H1 (cell line): ENCODE measurements around the gene AP1S3. TPM values are rescaled to one million over a fixed set of nuclear protein-coding genes. Genes with fewer than 3 reads are reported as not detected.

Experiments used
- CTCF ChIA-PET: fragments of 300-600 bp; sonication (Branson Sonifier 250); formaldehyde crosslinking; loops from one replicate; lab custom pipeline; 2021; ENCODE audit not compliant: partially characterized antibody; lab: Charles Lee
- POLR2A ChIA-PET: fragments of 300-600 bp; sonication (Branson Sonifier 250); formaldehyde crosslinking; loops from one replicate; lab custom pipeline; 2021; ENCODE audit warnings: inconsistent platforms; ENCODE audit not compliant: partially characterized antibody; lab: Charles Lee
- DNase-seq, 2 experiments: peaks; one replicate each; pipeline versions ENCODE4 v3.0.0 to v3.0.0-alpha.2; 2010 to 2022; ENCODE audit warnings: low spot score in 2 of 2, low read depth in 1 of 2, mixed read lengths in 1 of 2
- FAIRE-seq: peaks from 2 replicates; lab custom pipeline; 2011; peaks lifted over from hg19 to GRCh38; lab: Jason Lieb, UNC
- H2AFZ ChIP-seq: 2 replicates; pipeline ENCODE4 v1.8.1; 2012; ENCODE audit warnings: low read length, inconsistent platforms
- H2AK5ac ChIP-seq: 2 replicates; pipeline ENCODE4 v1.6.1; 2013; ENCODE audit warnings: low read depth, low read length
- H2BK120ac ChIP-seq: replicated peaks from 2 replicates; pipeline ENCODE3; 2013; ENCODE audit warnings: low read depth, low read length, inconsistent platforms
- H2BK12ac ChIP-seq: 2 replicates; pipeline ENCODE4 v1.6.1; 2013; ENCODE audit warnings: low read depth, low read length
- H2BK15ac ChIP-seq: 2 replicates; pipeline ENCODE4 v1.6.1; 2013; ENCODE audit warnings: low read length
- H2BK20ac ChIP-seq: 2 replicates; pipeline ENCODE4 v1.6.1; 2013; ENCODE audit warnings: low read length
- H2BK5ac ChIP-seq: 2 replicates; pipeline ENCODE4 v1.6.1; 2013; ENCODE audit warnings: low read depth, low read length
- H3K14ac ChIP-seq: 2 replicates; pipeline ENCODE4 v1.6.1; 2013; ENCODE audit warnings: inconsistent platforms; ENCODE audit not compliant: insufficient read length
- H3K18ac ChIP-seq: 2 replicates; pipeline ENCODE4 v1.6.1; 2013; ENCODE audit warnings: low read length; ENCODE audit errors: extremely low read depth
- H3K23ac ChIP-seq: 2 replicates; pipeline ENCODE4 v1.6.1; 2013; ENCODE audit warnings: inconsistent platforms; ENCODE audit not compliant: insufficient read length
- H3K23me2 ChIP-seq: 2 replicates; pipeline ENCODE4 v1.6.1; 2013; ENCODE audit warnings: low read depth, low read length
- H3K27ac ChIP-seq: 2 replicates; pipeline ENCODE4 v1.6.1; 2011; ENCODE audit warnings: low read depth, low read length, inconsistent platforms
- H3K27me3 ChIP-seq, 4 experiments: replicated peaks in 1 of 4; 1 replicate in 1 of 4; 2 replicates in 3 of 4; pipeline versions ENCODE4 v1.6.1 to v1.8.1; 2011 to 2013; ENCODE audit warnings: low read length in 3 of 4, mild to moderate bottlenecking in 3 of 4, inconsistent platforms in 2 of 4, mixed read lengths in 2 of 4, moderate library complexity in 1 of 4; ENCODE audit not compliant: control insufficient read depth in 3 of 4, insufficient read depth in 3 of 4; ENCODE audit errors: extremely low read depth in 1 of 4
- H3K36me3 ChIP-seq, 4 experiments: 2 replicates each; pipeline versions ENCODE4 v1.6.1 to v1.8.1; 2011 to 2013; ENCODE audit warnings: mild to moderate bottlenecking in 4 of 4, low read length in 3 of 4, moderate library complexity in 2 of 4, control low read depth in 1 of 4, inconsistent platforms in 1 of 4; ENCODE audit not compliant: insufficient read depth in 4 of 4, control insufficient read depth in 2 of 4
- H3K4ac ChIP-seq: replicated peaks from 2 replicates; pipeline ENCODE3; 2013; ENCODE audit warnings: low read length, low read depth, mixed read lengths, inconsistent platforms; ENCODE audit not compliant: insufficient read length
- H3K4me1 ChIP-seq, 4 experiments: replicated peaks in 1 of 4; 1 replicate in 1 of 4; 2 replicates in 3 of 4; pipeline versions ENCODE4 v1.6.1 to v1.8.1; 2011 to 2013; ENCODE audit warnings: low read length in 3 of 4, inconsistent platforms in 2 of 4, mixed read lengths in 1 of 4; ENCODE audit not compliant: insufficient read depth in 4 of 4, control insufficient read depth in 3 of 4
- H3K4me2 ChIP-seq, 2 experiments: 2 replicates each; pipeline versions ENCODE4 v1.6.1 to v1.8.1; 2011 to 2013; ENCODE audit warnings: low read depth in 2 of 2, low read length in 2 of 2, control low read depth in 1 of 2, inconsistent platforms in 1 of 2, mild to moderate bottlenecking in 1 of 2; ENCODE audit not compliant: insufficient read depth in 1 of 2
- H3K4me3 ChIP-seq, 4 experiments: fragments of 200-600, 300-600 bp in 1 of 4; sonication (generic), shearing (Covaris generic), sonication (Bioruptor Twin) in 1 of 4; 2 replicates each; pipeline versions ENCODE4 v1.5.1 to v1.8.1; 2011 to 2016; ENCODE audit warnings: low read length in 4 of 4, low read depth in 3 of 4, control low read depth in 2 of 4, inconsistent platforms in 2 of 4, mild to moderate bottlenecking in 2 of 4, mixed read lengths in 1 of 4, moderate library complexity in 1 of 4; ENCODE audit not compliant: insufficient read depth in 2 of 4; ENCODE audit errors: extremely low read depth in 1 of 4
- H3K56ac ChIP-seq: replicated peaks from 2 replicates; pipeline ENCODE3; 2013; ENCODE audit warnings: low read depth, mild to moderate bottlenecking, mixed read lengths, low read length, inconsistent platforms; ENCODE audit not compliant: insufficient read length
- H3K79me1 ChIP-seq: 2 replicates; pipeline ENCODE4 v1.6.1; 2013; ENCODE audit warnings: low read depth, low read length, control low read depth
- H3K79me2 ChIP-seq, 2 experiments: 2 replicates each; pipeline versions ENCODE4 v1.6.1 to v1.8.1; 2012 to 2013; ENCODE audit warnings: low read length in 2 of 2, mild to moderate bottlenecking in 2 of 2, inconsistent platforms in 1 of 2; ENCODE audit not compliant: insufficient read depth in 2 of 2, control insufficient read depth in 1 of 2
- H3K9ac ChIP-seq, 4 experiments: replicated peaks in 1 of 4; 1 replicate in 1 of 4; 2 replicates in 3 of 4; pipeline versions ENCODE4 v1.6.1 to v1.8.1; 2011 to 2013; ENCODE audit warnings: low read depth in 3 of 4, low read length in 3 of 4, control low read depth in 2 of 4, mild to moderate bottlenecking in 2 of 4, moderate library complexity in 2 of 4, inconsistent platforms in 1 of 4; ENCODE audit errors: extremely low read depth in 1 of 4
- H3K9me3 ChIP-seq, 2 experiments: 2 replicates each; pipeline versions ENCODE4 v1.6.1 to v1.8.1; 2012 to 2013; ENCODE audit warnings: mild to moderate bottlenecking in 2 of 2, moderate library complexity in 2 of 2, control low read depth in 1 of 2, inconsistent platforms in 1 of 2, low read depth in 1 of 2, low read length in 1 of 2, mixed read lengths in 1 of 2; ENCODE audit not compliant: insufficient read depth in 2 of 2
- H4K20me1 ChIP-seq, 2 experiments: replicated peaks in 1 of 2; 2 replicates each; pipeline versions ENCODE3 to v1.8.1; 2011 to 2013; ENCODE audit warnings: inconsistent platforms in 2 of 2, low read length in 2 of 2, mild to moderate bottlenecking in 1 of 2; ENCODE audit not compliant: insufficient read depth in 2 of 2, control insufficient read depth in 1 of 2
- H4K5ac ChIP-seq: 2 replicates; pipeline ENCODE4 v1.6.1; 2013; ENCODE audit warnings: low read length, low read depth, mixed read lengths, inconsistent platforms; ENCODE audit not compliant: insufficient read length
- H4K8ac ChIP-seq: 2 replicates; pipeline ENCODE4 v1.8.0; 2013; ENCODE audit warnings: mild to moderate bottlenecking, moderate library complexity, low read length, inconsistent platforms; ENCODE audit not compliant: insufficient read depth; ENCODE audit errors: extremely low read depth
- H4K91ac ChIP-seq: replicated peaks from 2 replicates; pipeline ENCODE3; 2013; ENCODE audit warnings: low read length, mixed read lengths, inconsistent platforms; ENCODE audit not compliant: insufficient read length
- FOSL1 ChIP-seq: IDR thresholded peaks from 2 replicates; pipeline ENCODE4 v1.6.1; 2011; ENCODE audit warnings: mild to moderate bottlenecking, low read depth, low read length, moderate library complexity; ENCODE audit not compliant: insufficient read depth
- GTF2F1 ChIP-seq: IDR thresholded peaks from 2 replicates; pipeline ENCODE4 v1.6.1; 2012; ENCODE audit warnings: low read depth, low read length, improper control_type of control experiment, borderline replicate concordance
- HDAC2 ChIP-seq, 2 experiments: fragments of 300-600 bp in 1 of 2; sonication (generic) in 1 of 2; IDR thresholded peaks; 2 replicates each; pipeline ENCODE4 v1.6.1; 2011 to 2012; ENCODE audit warnings: low read depth in 2 of 2, low read length in 2 of 2, mild to moderate bottlenecking in 2 of 2, moderate library complexity in 2 of 2, borderline replicate concordance in 1 of 2, inconsistent platforms in 1 of 2
- HDAC6 ChIP-seq: IDR thresholded peaks from one replicate; pipeline ENCODE4 v1.7.1; 2012; ENCODE audit warnings: low read depth, mild to moderate bottlenecking, inconsistent platforms, low read length, moderate library complexity
- KDM5A ChIP-seq: fragments of 200-600 bp; IDR thresholded peaks from 2 replicates; pipeline ENCODE4 v1.7.1; 2012; ENCODE audit warnings: mild to moderate bottlenecking, low read length, inconsistent platforms, mixed read lengths
- NRF1 ChIP-seq: IDR thresholded peaks from 2 replicates; pipeline ENCODE4 v1.6.1; 2011; ENCODE audit warnings: mild to moderate bottlenecking, low read depth, low read length, improper control_type of control experiment
- RNF2 ChIP-seq: fragments of 200-900, 300-1000 bp; sonication (generic); IDR thresholded peaks from 2 replicates; pipeline ENCODE4 v1.7.1; 2016; ENCODE audit warnings: borderline replicate concordance, low read depth, mild to moderate bottlenecking, antibody characterized with exemption, low read length; ENCODE audit not compliant: poor library complexity, severe bottlenecking; ENCODE audit errors: missing control alignments
- SP4 ChIP-seq: IDR thresholded peaks from 2 replicates; pipeline ENCODE4 v1.6.1; 2012; ENCODE audit warnings: low read length, inconsistent platforms
- TBP ChIP-seq: IDR thresholded peaks from 2 replicates; pipeline ENCODE4 v1.6.1; 2011; ENCODE audit warnings: low read depth, low read length, improper control_type of control experiment
- YY1 ChIP-seq: IDR thresholded peaks from 2 replicates; pipeline ENCODE4 v1.6.1; 2011; ENCODE audit warnings: low read depth, mild to moderate bottlenecking, low read length
- WGBS, 2 experiments: shearing (Covaris generic) in 1 of 2; methylation state at CpG; one replicate each; pipeline versions ENCODE4 v1.1.6 to v1.1.7; 2013 to 2015; ENCODE audit warnings: low lambda C conversion rate in 2 of 2, mixed read lengths in 2 of 2, inconsistent platforms in 1 of 2, low coverage in 1 of 2, missing lambda C conversion rate in 1 of 2; ENCODE audit not compliant: insufficient replicate concordance in 2 of 2, insufficient coverage in 1 of 2, insufficient read length in 1 of 2; ENCODE audit errors: extremely low coverage in 1 of 2, missing lambda C conversion rate in 1 of 2; 5-methylcytosine and 5-hydroxymethylcytosine counted together
- polyA plus RNA-seq, 7 experiments: library from polyadenylated mRNA; depleted of rRNA in 3 of 7; stranded (reverse) in 5 of 7; unstranded in 2 of 7; fragments of >200 nt in 5 of 7; fragments of 200-250 nt in 2 of 7; gene quantifications; 1 replicate in 5 of 7; 2 replicates in 1 of 7; 4 replicates in 1 of 7; pipeline versions ENCODE4 v1.2.1 to v1.2.3, GENCODE V29; 2011 to 2013; ENCODE audit warnings: missing spikeins in 2 of 7, mixed read lengths in 2 of 7
- total RNA-seq: library from RNA; stranded (reverse); fragmentation: NEBNext Ultra II Directional; extraction: Animal tissue kit (Norgen Biotek cat#: 25700); gene quantifications from 2 replicates; pipeline ENCODE4 v1.2.1, GENCODE V29; 2021
- TF ChIP-seq, protein P1 (sequence below): IDR thresholded peaks from 2 replicates; pipeline ENCODE4 v1.6.1; 2011; ENCODE audit warnings: low read length, improper control_type of control experiment
- TF ChIP-seq, protein P2 (sequence below): IDR thresholded peaks from 2 replicates; pipeline ENCODE4 v1.6.1; 2012; ENCODE audit warnings: inconsistent platforms

The AP1S3 gene
- total and polyA plus RNA-seq, 2 of the 8 experiments (the other 6 are each of a cell fraction or from before 2014, with no cell fraction given), result 3.9 to 20.2 TPM

DNA sequence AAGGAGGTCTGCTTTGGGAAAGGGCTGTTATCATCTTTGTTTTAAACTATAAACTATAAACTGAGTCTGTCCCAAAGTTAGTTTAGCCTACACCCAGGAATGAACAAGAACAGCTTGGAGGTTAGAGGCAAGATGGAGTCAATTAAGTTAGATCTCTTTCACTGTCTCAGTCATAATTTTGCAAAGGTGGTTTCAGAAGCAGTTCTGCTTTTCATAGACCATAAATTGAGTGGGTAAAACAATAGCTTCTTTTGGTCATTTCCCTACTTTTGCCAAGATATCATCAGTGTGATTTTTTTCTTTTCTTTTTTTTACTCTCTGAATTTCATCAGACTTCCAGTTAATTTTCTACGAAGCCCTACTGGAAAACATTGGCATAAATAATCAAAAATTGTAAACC lies 117.0 kb downstream of the AP1S3 start:
- Histone ChIP-seq H3K4me1 (peaks cover 0 to 11% (median 8%) of the 10 kb centered on the region in 4 experiments; a peak in 5 of 7 replicates), H3K27ac (no peak overlapping the region), H3K79me2 (no peaks in the 10 kb centered on the region), H2BK12ac (no peak overlapping the region), H3K27me3 (no peaks in the 10 kb centered on the region), H4K20me1 (no peaks in the 10 kb centered on the region), H3K9ac (no peak overlapping the region), H4K91ac (no peak overlapping the region), H3K18ac (no peak overlapping the region), H2BK20ac (no peak overlapping the region), H3K9me3 (no peaks in the 10 kb centered on the region; a peak in 1 of 4 replicates), H2BK15ac (no peak overlapping the region), H2AK5ac (no peak overlapping the region), H3K23me2 (no peaks in the 10 kb centered on the region), H2BK5ac (no peak overlapping the region), H3K23ac (no peak overlapping the region), H3K56ac (no peak overlapping the region), H3K4ac (no peak overlapping the region), H3K79me1 (no peaks in the 10 kb centered on the region), H4K8ac (no peak overlapping the region), H2BK120ac (no peak overlapping the region), H3K36me3 (peaks cover 0 to 21% (median 7%) of the 10 kb centered on the region in 4 experiments; a peak in 5 of 8 replicates), H3K4me3 (no peak overlapping the region), H2AFZ (no peak overlapping the region), H4K5ac (no peak overlapping the region), H3K4me2 (no peak overlapping the region), H3K14ac (no peak overlapping the region)
- FAIRE-seq, result no peak
- ChIA-PET CTCF (interaction anchor here (0.6 to 1.6 kb wide), 5 partner anchors 22 to 150 kb away, joined by 3 to 5 read pairs (median 3); no protein-coding TSS in a partner anchor), POLR2A (interaction anchor here (1.5 kb wide), 1 partner anchor 10 kb away, joined by 4 read pairs; no protein-coding TSS in a partner anchor)
- DNase-seq, result no peak
- 93% methylated on average over 1 of the region's 1 CpG; no CpG with 5 or more reads in 1 of the 2 experiments for WGBS, 2 experiments
- TF ChIP-seq YY1, result no peak
- TF ChIP-seq, protein P1, sequence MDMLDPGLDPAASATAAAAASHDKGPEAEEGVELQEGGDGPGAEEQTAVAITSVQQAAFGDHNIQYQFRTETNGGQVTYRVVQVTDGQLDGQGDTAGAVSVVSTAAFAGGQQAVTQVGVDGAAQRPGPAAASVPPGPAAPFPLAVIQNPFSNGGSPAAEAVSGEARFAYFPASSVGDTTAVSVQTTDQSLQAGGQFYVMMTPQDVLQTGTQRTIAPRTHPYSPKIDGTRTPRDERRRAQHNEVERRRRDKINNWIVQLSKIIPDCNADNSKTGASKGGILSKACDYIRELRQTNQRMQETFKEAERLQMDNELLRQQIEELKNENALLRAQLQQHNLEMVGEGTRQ, result no peak
- TF ChIP-seq, protein P2, sequence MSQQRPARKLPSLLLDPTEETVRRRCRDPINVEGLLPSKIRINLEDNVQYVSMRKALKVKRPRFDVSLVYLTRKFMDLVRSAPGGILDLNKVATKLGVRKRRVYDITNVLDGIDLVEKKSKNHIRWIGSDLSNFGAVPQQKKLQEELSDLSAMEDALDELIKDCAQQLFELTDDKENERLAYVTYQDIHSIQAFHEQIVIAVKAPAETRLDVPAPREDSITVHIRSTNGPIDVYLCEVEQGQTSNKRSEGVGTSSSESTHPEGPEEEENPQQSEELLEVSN, result no peak
- TF ChIP-seq RNF2, result no peak
- no peak for TF ChIP-seq NRF1
- TF ChIP-seq SP4, result no peak
- no peak for TF ChIP-seq KDM5A
- no peak for TF ChIP-seq TBP
- no peak for TF ChIP-seq HDAC2 (IDR thresholded peaks at IDR 0.05; ENCODE audit: borderline replicate concordance in 1 of 2, low read depth in 2 of 2, low read length in 2 of 2)
- TF ChIP-seq GTF2F1, result no peak
- no peak for TF ChIP-seq HDAC6
- no peak for TF ChIP-seq FOSL1
